Gastroesophageal sphincter (tissue), 4 donors: ENCODE results near the gene GALNT4. TPM values are rescaled to one million over a fixed set of nuclear protein-coding genes. Genes with fewer than 3 reads are reported as not detected.

ENCODE experiments used
- ATAC-seq: fragments of 150-250 bp; one replicate; pipeline ENCODE4 v1.9.1; 2016; ENCODE audit warnings: mild to moderate bottlenecking, moderate library complexity
- H3K27ac ChIP-seq, 4 donors: fragments of 200-600 bp; sonication (generic) in 3 of 4; 1 replicate in 3 of 4; 2 replicates in 1 of 4; pipeline ENCODE4 v1.5.1; 2016 to 2019
- H3K27me3 ChIP-seq: fragments of 200-600 bp; sonication (generic); one replicate; pipeline ENCODE4 v1.5.1; 2019
- H3K36me3 ChIP-seq, 2 donors: fragments of 200-600 bp; sonication (generic); one replicate each; pipeline ENCODE4 v1.5.1; 2019; ENCODE audit warnings: control low read depth in 1 of 2
- H3K4me1 ChIP-seq, 3 donors: fragments of 200-600 bp; sonication (generic); 1 replicate in 2 of 3; 2 replicates in 1 of 3; pipeline ENCODE4 v1.5.1; 2016 to 2019; ENCODE audit warnings: control low read depth in 2 of 3
- H3K4me3 ChIP-seq, 2 donors: fragments of 200-600 bp; sonication (generic); one replicate each; pipeline ENCODE4 v1.5.1; 2019; ENCODE audit warnings: mild to moderate bottlenecking in 1 of 2, moderate library complexity in 1 of 2
- H3K9me3 ChIP-seq, 3 donors: fragments of 200-600 bp; sonication (generic); one replicate each; pipeline ENCODE4 v1.5.1; 2017 to 2019; ENCODE audit warnings: control low read depth in 2 of 3
- CTCF ChIP-seq, 4 experiments: fragments of 200-600 bp in 2 of 4; fragments of 450-650 bp in 2 of 4; sonication (generic) in 1 of 4; IDR thresholded peaks; one replicate each; pipeline ENCODE4 v1.5.1; 2017 to 2019; ENCODE audit warnings: antibody characterized with exemption in 4 of 4, mild to moderate bottlenecking in 2 of 4, moderate library complexity in 2 of 4
- EP300 ChIP-seq: sonication (generic); formaldehyde crosslinking; IDR thresholded peaks from one replicate; pipeline ENCODE4 v1.6.1; 2017; ENCODE audit warnings: antibody characterized with exemption, mild to moderate bottlenecking
- POLR2A ChIP-seq, 2 donors: fragments of 450-650 bp; IDR thresholded peaks; one replicate each; pipeline ENCODE4 v1.6.1; 2017; ENCODE audit warnings: antibody characterized with exemption in 2 of 2, mild to moderate bottlenecking in 2 of 2, moderate library complexity in 1 of 2
- POLR2AphosphoS5 ChIP-seq: sonication (generic); formaldehyde crosslinking; IDR thresholded peaks from one replicate; pipeline ENCODE4 v1.6.1; 2017; ENCODE audit warnings: antibody characterized with exemption
- WGBS, 2 donors: methylation state at CpG; one replicate each; pipeline ENCODE4 v1.1.5; 2018; ENCODE audit warnings: low coverage in 1 of 2; 5-methylcytosine and 5-hydroxymethylcytosine counted together
- total RNA-seq, 4 donors: library from RNA; depleted of rRNA; stranded (reverse); fragments of >200 nt; gene quantifications; one replicate each; pipeline ENCODE4 v1.1.0, GENCODE V29; 2016

Gene GALNT4
- total RNA-seq, 4 donors from 2014 or later, result 5.3 to 10.8 (median 7.1) TPM

GRCh38 chr12:89479982-89480381, 44.6 kb downstream of the GALNT4 start:
- H3K9me3 ChIP-seq, result no peaks in the 10 kb centered on the region
- 92% methylated on average over 3 of the region's 3 CpGs; no CpG with 5 or more reads in 1 of the 2 donors for WGBS, 2 donors
- no peaks in the 10 kb centered on the region for H3K27me3 ChIP-seq
- no peak overlapping the region for H3K27ac ChIP-seq
- ATAC-seq, result no peak
- H3K4me1 ChIP-seq, result no peaks in the 10 kb centered on the region
- H3K36me3 ChIP-seq, result peaks cover 0 to 5% of the 10 kb centered on the region in 2 donors
- TF ChIP-seq CTCF (IDR thresholded peaks at IDR 0.05) (no peak), POLR2AphosphoS5 (no peak), POLR2A (IDR thresholded peaks at IDR 0.05) (no peak), EP300 (no peak)
- no peak overlapping the region for H3K4me3 ChIP-seq

- ATAC-seq, result no peak
- TF ChIP-seq CTCF (IDR thresholded peaks at IDR 0.05) (no peak), POLR2A (IDR thresholded peaks at IDR 0.05) (no peak), EP300 (no peak), POLR2AphosphoS5 (no peak)
- no peak overlapping the region for H3K4me3 ChIP-seq
- no peaks in the 10 kb centered on the region for H3K4me1 ChIP-seq
- H3K27ac ChIP-seq, result no peak overlapping the region
- WGBS, 2 donors, result 97 to 98% methylated on average over 8 of the region's 8 CpGs
- H3K27me3 ChIP-seq, result no peaks in the 10 kb centered on the region
- H3K36me3 ChIP-seq, result no peaks in the 10 kb centered on the region
- no peaks in the 10 kb centered on the region for H3K9me3 ChIP-seq
Measured at GRCh38 chr12:89477633-89478279, 46.8 kb downstream of the GALNT4 start.

GRCh38 chr12:89476904-89477595, 47.5 kb downstream of the GALNT4 start:
- no peak overlapping the region for H3K27ac ChIP-seq
- no peaks in the 10 kb centered on the region for H3K27me3 ChIP-seq
- ATAC-seq, result no peak
- no peak overlapping the region for H3K4me3 ChIP-seq
- H3K4me1 ChIP-seq, result no peaks in the 10 kb centered on the region
- H3K36me3 ChIP-seq, result no peaks in the 10 kb centered on the region
- no peaks in the 10 kb centered on the region for H3K9me3 ChIP-seq
- TF ChIP-seq EP300, result no peak
- no peak for TF ChIP-seq CTCF (IDR thresholded peaks at IDR 0.05)
- no peak for TF ChIP-seq POLR2AphosphoS5
- TF ChIP-seq POLR2A (IDR thresholded peaks at IDR 0.05), result no peak
- 74 to 77% methylated on average over 4 of the region's 4 CpGs for WGBS, 2 donors

GRCh38 chr12:89476232-89476631, 48.4 kb downstream of the GALNT4 start:
- no peaks in the 10 kb centered on the region for H3K27me3 ChIP-seq
- no peak for ATAC-seq
- no peak overlapping the region for H3K27ac ChIP-seq
- TF ChIP-seq CTCF (IDR thresholded peaks at IDR 0.05) (no peak), POLR2AphosphoS5 (no peak), EP300 (no peak), POLR2A (IDR thresholded peaks at IDR 0.05) (no peak)
- no peaks in the 10 kb centered on the region for H3K9me3 ChIP-seq
- H3K4me1 ChIP-seq, result no peaks in the 10 kb centered on the region
- no peak overlapping the region for H3K4me3 ChIP-seq
- 79 to 84% methylated on average over 2 to 3 of the region's 3 CpGs for WGBS, 2 donors
- no peaks in the 10 kb centered on the region for H3K36me3 ChIP-seq
